ENCODE measurements around the gene C16orf54. TPM values are rescaled to one million over a fixed set of nuclear protein-coding genes. Genes with fewer than 3 reads are reported as not detected.

C16orf54 gene
- total RNA-seq, 1 experiment from 2014 or later: 0.15 TPM

DNA sequence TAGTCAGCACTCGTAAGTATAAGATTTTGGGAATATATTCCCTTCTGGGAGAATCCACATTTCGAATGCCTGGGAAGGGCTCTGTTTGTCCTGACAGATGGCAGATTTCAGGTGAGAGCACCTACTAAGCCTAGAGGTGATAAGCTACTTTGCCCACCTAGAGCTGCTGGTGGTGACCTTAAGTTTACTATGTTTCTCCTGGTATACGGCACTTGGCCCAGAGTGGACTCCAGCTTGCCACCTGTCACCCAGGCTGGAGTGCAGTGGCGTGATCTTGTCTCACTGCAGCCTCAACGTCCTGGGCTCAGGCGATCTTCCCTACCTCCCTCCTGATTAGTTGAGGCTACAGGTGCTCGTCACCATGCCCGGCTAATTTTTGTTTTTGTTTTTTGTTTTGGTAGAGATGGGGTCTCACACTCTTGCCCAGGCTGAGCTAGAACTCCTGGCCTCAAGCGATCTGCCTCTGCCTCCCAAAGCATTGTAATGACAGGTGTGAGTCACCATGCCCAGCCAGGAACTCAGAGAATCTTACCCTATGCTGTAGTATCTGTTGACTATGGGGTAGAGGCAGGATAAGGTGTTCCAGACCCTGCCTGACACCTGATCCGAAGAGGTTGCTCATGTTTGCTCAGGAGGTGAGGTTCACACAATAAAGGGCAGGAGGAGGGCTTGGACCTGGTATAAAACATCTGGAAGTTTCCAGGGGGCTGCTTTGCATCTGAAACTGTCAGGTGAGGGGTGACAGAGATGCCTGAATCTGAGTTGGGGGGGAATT, 32.0 kb upstream of the C16orf54 start, which contains the start of gene ZG16:
Gene ZG16 (plus strand): TSS at position 681 of the 775 bp plus-strand sequence. CDS start 1,011 bp downstream, outside the sequence.
- no peak within 1 kb of the TSS for H3K27ac ChIP-seq (ENCODE audit: low read depth, low read length)
- no peaks in the 10 kb centered on the region for H3K27me3 ChIP-seq (ENCODE audit: insufficient read depth, low read length)
- POLR2A ChIA-PET: no interaction called here
- TF ChIP-seq FOSL1 (IDR thresholded peaks at IDR 0.05; ENCODE audit: low read depth) (no peak), ELF1 (IDR thresholded peaks at IDR 0.05; ENCODE audit: borderline replicate concordance, low read depth) (no peak)
- TF ChIP-seq, protein P1, sequence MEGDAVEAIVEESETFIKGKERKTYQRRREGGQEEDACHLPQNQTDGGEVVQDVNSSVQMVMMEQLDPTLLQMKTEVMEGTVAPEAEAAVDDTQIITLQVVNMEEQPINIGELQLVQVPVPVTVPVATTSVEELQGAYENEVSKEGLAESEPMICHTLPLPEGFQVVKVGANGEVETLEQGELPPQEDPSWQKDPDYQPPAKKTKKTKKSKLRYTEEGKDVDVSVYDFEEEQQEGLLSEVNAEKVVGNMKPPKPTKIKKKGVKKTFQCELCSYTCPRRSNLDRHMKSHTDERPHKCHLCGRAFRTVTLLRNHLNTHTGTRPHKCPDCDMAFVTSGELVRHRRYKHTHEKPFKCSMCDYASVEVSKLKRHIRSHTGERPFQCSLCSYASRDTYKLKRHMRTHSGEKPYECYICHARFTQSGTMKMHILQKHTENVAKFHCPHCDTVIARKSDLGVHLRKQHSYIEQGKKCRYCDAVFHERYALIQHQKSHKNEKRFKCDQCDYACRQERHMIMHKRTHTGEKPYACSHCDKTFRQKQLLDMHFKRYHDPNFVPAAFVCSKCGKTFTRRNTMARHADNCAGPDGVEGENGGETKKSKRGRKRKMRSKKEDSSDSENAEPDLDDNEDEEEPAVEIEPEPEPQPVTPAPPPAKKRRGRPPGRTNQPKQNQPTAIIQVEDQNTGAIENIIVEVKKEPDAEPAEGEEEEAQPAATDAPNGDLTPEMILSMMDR (IDR thresholded peaks at IDR 0.05 in 2 of 3, conservative IDR thresholded peaks at IDR 0.05 in 1 of 3; ENCODE audit: borderline replicate concordance in 1 of 3, insufficient read depth in 1 of 3, low read depth in 2 of 3, low read length in 2 of 3): no peak
- H2AFZ ChIP-seq (ENCODE audit: low read depth, low read length, poor library complexity, severe bottlenecking): no peak within 1 kb of the TSS
- DNase-seq (ENCODE audit: low read depth, low spot score) (no peak), ATAC-seq (no peak)
- H3K9ac ChIP-seq (ENCODE audit: low read length): no peak within 1 kb of the TSS
- peak within 1 kb of the TSS; percentile 43; the same call in 1 of the 2 replicates for H3K4me2 ChIP-seq (ENCODE audit: low read length)
- no peaks in the 10 kb centered on the region for H4K20me1 ChIP-seq (ENCODE audit: insufficient read depth)
- H3K9me3 ChIP-seq (ENCODE audit: control insufficient read depth in 1 of 2, insufficient read depth in 1 of 2, low read depth in 1 of 2, low read length in 2 of 2): no peaks in the 10 kb centered on the region
- H3K4me3 ChIP-seq (replicated peaks in 1 of 2; ENCODE audit: low read depth in 1 of 2, low read length in 2 of 2): no peak within 1 kb of the TSS
- H3K79me2 ChIP-seq (ENCODE audit: insufficient read depth, low read length): no peaks in the 10 kb centered on the region
- no peaks in the 10 kb centered on the region for H3K36me3 ChIP-seq (ENCODE audit: control insufficient read depth in 1 of 2, insufficient read depth in 2 of 2, low read length in 2 of 2)
- RAD21 ChIA-PET (ENCODE audit: low non-redundant PET in 1 of 2, low total read pairs in 2 of 2, uncharacterized antibody in 2 of 2, unreplicated experiment in 2 of 2): no interaction called here
- BruUV-seq (replicated peaks): no TSS peak
- no peaks in the 10 kb centered on the region; the same call in 1 of the 2 replicates for H3K9me2 ChIP-seq (ENCODE audit: insufficient read depth)
- CTCF ChIA-PET: interaction anchor here (1.1 kb wide), 1 partner anchor 12 kb away, joined by 3 read pairs; no protein-coding TSS in a partner anchor
- H3K4me1 ChIP-seq (ENCODE audit: control insufficient read depth in 1 of 2, insufficient read depth in 2 of 2, low read length in 2 of 2): peaks cover 2 to 22% of the 10 kb centered on the region in 2 experiments; a peak in 2 of 4 replicates
- intact Hi-C loops (cut with micrococcal nuclease): no loop called here

DNA sequence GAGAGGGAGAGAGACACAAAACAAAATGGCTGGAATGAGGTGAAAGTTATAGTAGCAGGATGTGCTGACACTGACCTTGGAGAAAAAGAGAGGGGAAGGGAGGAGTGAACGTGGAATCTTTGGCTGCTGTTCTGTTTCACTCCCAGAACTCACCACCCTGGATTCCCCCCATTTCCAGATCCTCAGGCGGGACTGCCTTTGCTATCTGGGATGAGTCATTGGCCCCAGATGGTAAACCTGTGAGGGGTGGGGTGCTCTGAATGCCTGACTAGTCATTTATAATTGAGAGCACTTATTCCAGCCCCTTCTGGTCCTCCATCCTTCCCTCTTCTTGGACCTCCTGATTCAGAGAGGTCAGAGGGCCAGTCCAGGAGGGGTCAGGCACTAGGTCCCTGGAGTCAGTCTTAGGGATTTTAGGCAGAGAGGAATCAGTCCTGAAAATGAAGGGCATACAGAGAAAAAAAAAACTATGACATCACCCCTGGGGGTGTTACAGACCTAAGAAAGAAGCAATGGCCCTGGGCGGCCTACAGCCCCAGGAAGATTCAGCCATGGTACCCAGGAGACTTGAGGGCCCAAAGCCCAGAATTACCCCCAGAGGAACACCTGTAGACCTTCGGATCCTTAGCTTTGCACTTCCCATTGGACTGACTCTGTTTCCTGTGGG, 30.1 kb upstream of the C16orf54 start:
- ChIA-PET CTCF (no interaction called here), RAD21 (ENCODE audit: low non-redundant PET in 1 of 2, low total read pairs in 2 of 2, uncharacterized antibody in 2 of 2, unreplicated experiment in 2 of 2) (no interaction called here), POLR2A (no interaction called here)
- BruUV-seq (replicated peaks): no TSS peak
- H3K36me3 ChIP-seq (ENCODE audit: control insufficient read depth in 1 of 2, insufficient read depth in 2 of 2, low read length in 2 of 2): no peaks in the 10 kb centered on the region
- intact Hi-C loops (cut with micrococcal nuclease): no loop called here
- H3K4me2 ChIP-seq (ENCODE audit: low read length): peak overlapping the region; percentile 34
- H3K9me2 ChIP-seq (ENCODE audit: insufficient read depth): no peaks in the 10 kb centered on the region
- H3K27me3 ChIP-seq (ENCODE audit: insufficient read depth, low read length): no peaks in the 10 kb centered on the region
- H4K20me1 ChIP-seq (ENCODE audit: insufficient read depth): no peaks in the 10 kb centered on the region
- no peak overlapping the region for H3K9ac ChIP-seq (ENCODE audit: low read length)
- H3K4me1 ChIP-seq (ENCODE audit: control insufficient read depth in 1 of 2, insufficient read depth in 2 of 2, low read length in 2 of 2): peaks cover 2 to 22% of the 10 kb centered on the region in 2 experiments; a peak in 2 of 4 replicates
- H3K79me2 ChIP-seq (ENCODE audit: insufficient read depth, low read length): no peaks in the 10 kb centered on the region
- ATAC-seq (peak; percentile 48; the same call in 1 of the 2 replicates), DNase-seq (ENCODE audit: low read depth, low spot score) (no peak)
- TF ChIP-seq JUND (IDR thresholded peaks at IDR 0.05) (no peak), FOSL1 (IDR thresholded peaks at IDR 0.05; ENCODE audit: low read depth) (peak; percentile 32; the same call in 1 of the 2 replicates)
- no peak overlapping the region for H3K4me3 ChIP-seq (replicated peaks in 1 of 2; ENCODE audit: low read depth in 1 of 2, low read length in 2 of 2)
- no peak overlapping the region for H3K27ac ChIP-seq (ENCODE audit: low read depth, low read length)
- H2AFZ ChIP-seq (ENCODE audit: low read depth, low read length, poor library complexity, severe bottlenecking): peak overlapping the region; percentile 83
- no peaks in the 10 kb centered on the region for H3K9me3 ChIP-seq (ENCODE audit: control insufficient read depth in 1 of 2, insufficient read depth in 1 of 2, low read depth in 1 of 2, low read length in 2 of 2)
